Hepatocyte (in vitro differentiated cells): Measurements from ENCODE around the gene ZFPL1. TPM values are rescaled to one million over a fixed set of nuclear protein-coding genes. Genes with fewer than 3 reads are reported as not detected.

ENCODE experiments used
- DNase-seq: peaks from one replicate; pipeline ENCODE4 v3.0.0-alpha.2; 2016; ENCODE audit warnings: low spot score
- H2AFZ ChIP-seq: fragments of 200-600 bp; sonication (generic); 2 replicates; pipeline ENCODE4 v1.6.0; 2016; ENCODE audit warnings: antibody characterized with exemption, mild to moderate bottlenecking
- H3K27ac ChIP-seq: fragments of 200-600 bp; sonication (generic); 2 replicates; pipeline ENCODE4 v1.5.1; 2016; ENCODE audit warnings: mild to moderate bottlenecking
- H3K27me3 ChIP-seq: fragments of 200-600 bp; sonication (generic); 2 replicates; pipeline ENCODE4 v1.6.1; 2016
- H3K36me3 ChIP-seq: fragments of 200-600 bp; sonication (generic); replicated peaks from 2 replicates; pipeline ENCODE4 v1.5.1; 2016; ENCODE audit warnings: low read depth; ENCODE audit not compliant: insufficient read depth
- H3K4me1 ChIP-seq: fragments of 200-600 bp; sonication (generic); 2 replicates; pipeline ENCODE4 v1.5.1; 2016; ENCODE audit warnings: mild to moderate bottlenecking, moderate library complexity; ENCODE audit not compliant: insufficient read depth
- H3K4me2 ChIP-seq: fragments of 200-600 bp; sonication (generic); 2 replicates; pipeline ENCODE4 v1.6.0; 2016
- H3K4me3 ChIP-seq: fragments of 200-600 bp; sonication (generic); 2 replicates; pipeline ENCODE4 v1.5.1; 2016; ENCODE audit warnings: mild to moderate bottlenecking
- H3K79me2 ChIP-seq: fragments of 200-600 bp; sonication (generic); 2 replicates; pipeline ENCODE4 v1.6.0; 2017; ENCODE audit warnings: mild to moderate bottlenecking
- H3K9me2 ChIP-seq: fragments of 200-600 bp; sonication (generic); replicated peaks from 2 replicates; pipeline ENCODE4 v1.6.0; 2017; ENCODE audit warnings: mild to moderate bottlenecking; ENCODE audit not compliant: insufficient read depth
- H3K9me3 ChIP-seq: fragments of 200-600 bp; sonication (generic); 2 replicates; pipeline ENCODE4 v1.5.1; 2016; ENCODE audit warnings: low read depth, mild to moderate bottlenecking
- H4K20me1 ChIP-seq: fragments of 200-600 bp; sonication (generic); 2 replicates; pipeline ENCODE4 v1.6.0; 2016; ENCODE audit warnings: mild to moderate bottlenecking; ENCODE audit not compliant: insufficient read depth, poor library complexity, severe bottlenecking
- CTCF ChIP-seq: fragments of 200-600 bp; sonication (generic); IDR thresholded peaks from 2 replicates; pipeline ENCODE4 v1.5.1; 2016; ENCODE audit warnings: antibody characterized with exemption, mild to moderate bottlenecking; ENCODE audit not compliant: poor library complexity
- EZH2 ChIP-seq: fragments of 200-600 bp; sonication (generic); IDR thresholded peaks from 2 replicates; pipeline ENCODE4 v1.6.1; 2016; ENCODE audit warnings: antibody characterized with exemption, mild to moderate bottlenecking, borderline replicate concordance
- EZH2phosphoT487 ChIP-seq: fragments of 200-600 bp; sonication (generic); IDR thresholded peaks from one replicate; pipeline ENCODE4 v1.6.1; 2018; ENCODE audit warnings: antibody characterized with exemption, mild to moderate bottlenecking, low read depth, moderate library complexity; ENCODE audit not compliant: unreplicated experiment, severe bottlenecking
- whole genome bisulfite sequencing: methylation state at CpG from one replicate; pipeline ENCODE4 v1.1.6; 2016; ENCODE audit warnings: low lambda C conversion rate; ENCODE audit errors: missing lambda C conversion rate; 5-methylcytosine and 5-hydroxymethylcytosine counted together
- polyA plus RNA-seq: library from polyadenylated mRNA; unstranded; fragments of >200 nt; fragmentation: Nextera tagmentation; extraction: Ambion mirVana; gene quantifications from 2 replicates; pipeline ENCODE4 v1.2.1, GENCODE V29; 2016
- total RNA-seq: library from RNA; depleted of rRNA; stranded (reverse); fragments of >200 nt; gene quantifications from 2 replicates; pipeline ENCODE4 v1.2.3, GENCODE V29; 2014

ZFPL1 gene
- total and polyA plus RNA-seq, 2 experiments from 2014 or later, result 41.0 to 52.7 TPM

DNA sequence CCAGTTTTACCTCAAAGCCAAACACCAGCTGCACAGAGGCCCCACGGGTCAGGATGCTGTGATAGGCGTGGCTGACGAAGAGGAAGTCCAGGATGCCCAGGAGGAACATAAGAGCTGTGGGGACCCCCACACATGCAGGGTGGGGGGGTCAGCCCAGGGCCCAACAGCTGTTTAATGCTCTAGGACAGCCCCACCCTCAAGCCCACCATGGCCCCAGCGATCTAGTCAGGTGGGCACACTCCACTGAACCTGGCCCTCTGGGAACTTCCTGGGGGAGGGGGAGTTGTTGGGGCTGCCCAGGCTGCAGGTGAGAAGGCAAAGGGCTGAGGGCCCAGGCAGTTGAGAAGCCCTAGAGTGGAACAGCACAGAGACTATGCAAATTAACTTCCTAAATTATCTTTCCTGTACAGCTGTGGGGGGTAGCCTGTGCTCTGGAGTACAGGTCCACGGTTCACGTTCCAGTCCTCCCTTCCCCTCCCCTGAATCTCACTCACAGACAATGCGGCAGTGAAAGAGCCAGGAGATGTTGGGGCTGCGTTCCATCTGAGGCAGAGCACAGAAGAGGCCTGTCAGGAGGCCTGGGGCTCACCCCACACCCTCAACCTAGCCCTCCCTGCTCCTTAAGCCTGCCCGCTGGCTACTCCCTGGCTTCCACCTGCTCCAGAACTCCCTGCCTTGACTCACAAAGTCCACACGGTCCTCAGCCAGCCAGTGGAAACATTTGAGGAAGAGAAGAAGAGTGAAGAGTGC, 48.4 kb downstream of the ZFPL1 start:
- H3K27ac ChIP-seq, result no peak overlapping the region
- peak overlapping the region; percentile 95 for H3K4me2 ChIP-seq
- H3K36me3 ChIP-seq, result no peaks in the 10 kb centered on the region
- H4K20me1 ChIP-seq, result peaks cover 4% of the 10 kb centered on the region
- H3K27me3 ChIP-seq, result no peaks in the 10 kb centered on the region
- H3K9me3 ChIP-seq, result no peaks in the 10 kb centered on the region
- no peak for DNase-seq
- peaks cover 17% of the 10 kb centered on the region for H3K4me1 ChIP-seq
- H3K4me3 ChIP-seq, result no peak overlapping the region
- H3K9me2 ChIP-seq, result no peaks in the 10 kb centered on the region
- TF ChIP-seq EZH2phosphoT487 (no peak), EZH2 (no peak), CTCF (no peak)
- H2AFZ ChIP-seq, result no peak overlapping the region
- peaks cover 30% of the 10 kb centered on the region for H3K79me2 ChIP-seq
- WGBS, result 89% methylated on average over 10 of the region's 10 CpGs

GRCh38 chr11:65132988-65133700, 49.1 kb downstream of the ZFPL1 start:
- Histone ChIP-seq H3K4me2 (peak overlapping the region; percentile 95), H3K4me3 (peak overlapping the region; percentile 29), H2AFZ (no peak overlapping the region), H3K9me3 (no peaks in the 10 kb centered on the region), H3K4me1 (peaks cover 17% of the 10 kb centered on the region), H3K79me2 (peaks cover 30% of the 10 kb centered on the region), H3K9me2 (no peaks in the 10 kb centered on the region), H3K36me3 (no peaks in the 10 kb centered on the region), H4K20me1 (peaks cover 4% of the 10 kb centered on the region), H3K27me3 (no peaks in the 10 kb centered on the region), H3K27ac (peak overlapping the region; percentile 98)
- DNase-seq, result peak; percentile 85
- TF ChIP-seq EZH2 (no peak), EZH2phosphoT487 (no peak), CTCF (no peak)
- 53% methylated on average over 18 of the region's 18 CpGs for WGBS

DNA sequence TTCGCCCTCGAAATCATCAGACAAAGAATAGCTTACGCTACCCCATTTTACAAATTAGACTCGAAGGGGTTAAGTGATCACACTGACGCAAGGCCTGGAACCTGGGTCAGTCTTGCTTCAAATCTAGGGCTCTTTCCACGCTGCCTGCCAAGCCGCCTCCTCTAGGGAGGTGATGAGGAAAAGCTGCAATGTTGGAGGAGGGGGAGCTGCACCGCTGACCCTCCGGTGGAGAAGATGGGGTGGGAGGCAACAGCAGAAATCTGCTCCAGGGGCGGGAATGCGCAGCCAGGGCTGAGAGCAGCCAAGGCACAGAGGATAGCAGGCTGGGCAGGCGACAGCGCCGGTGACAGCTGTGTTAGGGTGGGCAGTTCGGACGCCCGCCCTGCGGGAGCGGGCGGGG, 49.7 kb downstream of the ZFPL1 start:
- Histone ChIP-seq H4K20me1 (peaks cover 4% of the 10 kb centered on the region), H2AFZ (no peak overlapping the region), H3K27ac (peak overlapping the region; percentile 98), H3K27me3 (no peaks in the 10 kb centered on the region), H3K79me2 (peaks cover 30% of the 10 kb centered on the region), H3K4me2 (peak overlapping the region; percentile 95), H3K36me3 (no peaks in the 10 kb centered on the region), H3K9me2 (no peaks in the 10 kb centered on the region), H3K4me1 (peaks cover 17% of the 10 kb centered on the region), H3K9me3 (no peaks in the 10 kb centered on the region), H3K4me3 (peak overlapping the region; percentile 29)
- WGBS, result 3% methylated on average over 20 of the region's 20 CpGs
- no peak for DNase-seq
- no peak for TF ChIP-seq CTCF
